NCI-H1694 (cell line): ENCODE measurements around the gene EGFLAM.
"Not testable (repeated sequence)": the region's sequence is repeated elsewhere in the genome, so short reads cannot be mapped to it uniquely, and the experiment has no call there.

Experiments used
- DNase-seq: peaks from one replicate; lab custom pipeline; 2025; lab: John Stamatoyannopoulos, UW

EGFLAM gene

GRCh38 chr5:38329132-38329715 lies 70.9 kb downstream of the EGFLAM start:
- DNase-seq, result no peak

- no peak for DNase-seq
Measured at GRCh38 chr5:38330207-38330606, 71.8 kb downstream of the EGFLAM start.

GRCh38 chr5:38331831-38332230 lies 73.5 kb downstream of the EGFLAM start:
- DNase-seq, result no peak

- DNase-seq, result not testable (repeated sequence)
Measured at GRCh38 chr5:38333181-38333580, 74.8 kb downstream of the EGFLAM start.

GRCh38 chr5:38338455-38338854 lies 80.1 kb downstream of the EGFLAM start:
- DNase-seq, result no peak

GRCh38 chr5:38339446-38339845 lies 81.1 kb downstream of the EGFLAM start:
- DNase-seq, result no peak

- no peak for DNase-seq
Measured at GRCh38 chr5:38341056-38341455, 82.7 kb downstream of the EGFLAM start.

GRCh38 chr5:38341641-38342040 lies 83.3 kb downstream of the EGFLAM start:
- DNase-seq, result no peak

- DNase-seq, result no peak
Measured at GRCh38 chr5:38342261-38342660, 83.9 kb downstream of the EGFLAM start.

GRCh38 chr5:38344891-38345290 lies 86.5 kb downstream of the EGFLAM start:
- no peak for DNase-seq

GRCh38 chr5:38346593-38346992 lies 88.2 kb downstream of the EGFLAM start:
- no peak for DNase-seq

- DNase-seq, result no peak
Measured at GRCh38 chr5:38347040-38347763, 88.8 kb downstream of the EGFLAM start.

GRCh38 chr5:38347896-38348295 lies 89.5 kb downstream of the EGFLAM start:
- DNase-seq, result no peak

GRCh38 chr5:38360323-38361061 lies 102.1 kb downstream of the EGFLAM start:
- no peak for DNase-seq

GRCh38 chr5:38362713-38363112 lies 104.4 kb downstream of the EGFLAM start:
- DNase-seq, result no peak

- DNase-seq, result no peak
Measured at GRCh38 chr5:38364825-38365224, 106.5 kb downstream of the EGFLAM start.

- DNase-seq, result no peak
Measured at GRCh38 chr5:38367410-38367809, 109.1 kb downstream of the EGFLAM start.

GRCh38 chr5:38367966-38368365 lies 109.6 kb downstream of the EGFLAM start:
- DNase-seq, result no peak

GRCh38 chr5:38369692-38370091 lies 111.3 kb downstream of the EGFLAM start:
- DNase-seq, result no peak

GRCh38 chr5:38370358-38371100 lies 112.2 kb downstream of the EGFLAM start:
- no peak for DNase-seq

- no peak for DNase-seq
Measured at GRCh38 chr5:38371596-38371995, 113.2 kb downstream of the EGFLAM start.

- DNase-seq, result no peak
Measured at GRCh38 chr5:38373743-38374142, 115.4 kb downstream of the EGFLAM start.
